ENCODE results near the gene EPHX1. TPM values are rescaled to one million over a fixed set of nuclear protein-coding genes. Genes with fewer than 3 reads are reported as not detected.

The EPHX1 gene
- polyA plus RNA-seq, 1 donor, result 51.2 TPM

GRCh38 chr1:225861834-225862580 lies 52.1 kb downstream of the EPHX1 start:
- Histone ChIP-seq H3K27ac (ENCODE audit: low read length) (no peak overlapping the region), H3K36me3 (ENCODE audit: control insufficient read depth, insufficient read depth, low read length) (peaks cover 80% of the 10 kb centered on the region), H3K4me1 (ENCODE audit: control insufficient read depth, insufficient read depth, low read length) (peaks cover 15% of the 10 kb centered on the region), H3K4me3 (ENCODE audit: low read length) (no peak overlapping the region), H3K27me3 (ENCODE audit: control insufficient read depth, insufficient read depth, low read length) (no peaks in the 10 kb centered on the region), H3K9me3 (ENCODE audit: control insufficient read depth, low read depth, low read length) (no peaks in the 10 kb centered on the region)
- DNase-seq, result no peak
- no CpG with 5 or more reads among the region's 13 CpGs for WGBS (ENCODE audit: insufficient coverage, low lambda C conversion rate)

DNA sequence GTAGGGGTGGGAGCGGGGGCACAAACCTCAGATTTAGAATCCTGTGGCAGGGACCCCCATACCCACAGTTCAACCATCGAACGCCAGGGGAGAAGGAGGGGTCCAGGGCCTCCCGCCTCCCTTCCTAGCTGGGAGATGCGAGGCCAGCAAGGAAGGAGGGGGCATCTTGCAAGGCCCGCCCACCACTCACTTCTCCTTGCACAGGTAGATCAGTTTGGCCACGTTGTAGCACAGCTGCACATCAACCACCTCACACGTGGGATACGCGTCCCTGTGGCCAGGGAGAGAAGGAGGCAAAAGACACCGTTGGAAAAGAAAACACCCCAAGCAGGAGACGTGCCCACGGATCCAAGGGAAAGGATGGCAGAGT lies 52.6 kb downstream of the EPHX1 start:
- Histone ChIP-seq H3K4me1 (ENCODE audit: control insufficient read depth, insufficient read depth, low read length) (peaks cover 14% of the 10 kb centered on the region), H3K27ac (ENCODE audit: low read length) (no peak overlapping the region), H3K4me3 (ENCODE audit: low read length) (no peak overlapping the region), H3K27me3 (ENCODE audit: control insufficient read depth, insufficient read depth, low read length) (no peaks in the 10 kb centered on the region), H3K9me3 (ENCODE audit: control insufficient read depth, low read depth, low read length) (no peaks in the 10 kb centered on the region), H3K36me3 (ENCODE audit: control insufficient read depth, insufficient read depth, low read length) (peaks cover 82% of the 10 kb centered on the region)
- no peak for DNase-seq
- no CpG with 5 or more reads among the region's 13 CpGs for WGBS (ENCODE audit: insufficient coverage, low lambda C conversion rate)

DNA sequence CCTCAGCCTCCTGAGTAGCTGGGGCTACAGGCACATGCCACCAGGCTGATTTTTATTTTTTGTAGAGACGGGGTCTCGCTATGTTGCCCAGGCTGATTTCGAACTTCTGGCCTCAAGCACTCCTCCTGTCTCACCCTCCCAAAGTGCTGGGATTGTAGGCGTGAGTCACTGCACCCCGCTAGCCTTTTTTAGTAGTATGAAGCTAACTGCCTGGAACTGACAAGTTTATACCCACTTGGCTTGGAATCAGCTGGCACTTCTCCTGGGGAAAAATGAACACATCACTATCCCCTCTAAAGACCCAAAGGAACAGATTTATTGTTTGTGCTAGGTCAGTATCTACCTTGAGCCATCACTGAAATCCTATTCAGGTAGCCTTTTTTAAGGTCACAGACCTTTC lies 53.2 kb downstream of the EPHX1 start:
- Histone ChIP-seq H3K27ac (ENCODE audit: low read length) (no peak overlapping the region), H3K27me3 (ENCODE audit: control insufficient read depth, insufficient read depth, low read length) (no peaks in the 10 kb centered on the region), H3K9me3 (ENCODE audit: control insufficient read depth, low read depth, low read length) (no peaks in the 10 kb centered on the region), H3K4me3 (ENCODE audit: low read length) (no peak overlapping the region), H3K36me3 (ENCODE audit: control insufficient read depth, insufficient read depth, low read length) (peaks cover 84% of the 10 kb centered on the region), H3K4me1 (ENCODE audit: control insufficient read depth, insufficient read depth, low read length) (peaks cover 11% of the 10 kb centered on the region)
- WGBS (ENCODE audit: insufficient coverage, low lambda C conversion rate), result no CpG with 5 or more reads among the region's 5 CpGs
- no peak for DNase-seq

DNA sequence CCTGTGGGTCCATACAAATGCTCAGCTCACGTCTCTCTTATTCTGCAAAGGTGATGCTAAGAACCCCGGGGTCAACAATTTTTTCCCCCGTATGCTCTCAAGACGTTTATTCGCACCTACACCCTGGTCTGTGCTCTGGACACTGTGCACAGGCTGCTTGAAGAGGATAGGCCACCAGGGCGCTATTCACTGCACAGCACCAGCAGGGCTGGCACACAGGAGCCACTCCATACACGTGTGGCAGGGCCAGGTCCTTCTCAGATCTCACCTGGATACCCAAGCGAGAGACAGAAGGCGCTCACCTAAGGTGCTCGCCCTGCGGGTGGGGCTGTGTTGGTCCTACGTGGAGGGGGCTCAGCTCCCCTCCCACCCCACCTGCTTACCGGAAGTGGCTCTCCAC lies 55.6 kb downstream of the EPHX1 start:
- Histone ChIP-seq H3K27ac (ENCODE audit: low read length) (no peak overlapping the region), H3K27me3 (ENCODE audit: control insufficient read depth, insufficient read depth, low read length) (no peaks in the 10 kb centered on the region), H3K4me1 (ENCODE audit: control insufficient read depth, insufficient read depth, low read length) (peaks cover 11% of the 10 kb centered on the region), H3K36me3 (ENCODE audit: control insufficient read depth, insufficient read depth, low read length) (peaks cover 86% of the 10 kb centered on the region), H3K9me3 (ENCODE audit: control insufficient read depth, low read depth, low read length) (no peaks in the 10 kb centered on the region), H3K4me3 (ENCODE audit: low read length) (no peak overlapping the region)
- DNase-seq, result no peak
- no CpG with 5 or more reads among the region's 13 CpGs for WGBS (ENCODE audit: insufficient coverage, low lambda C conversion rate)

DNA sequence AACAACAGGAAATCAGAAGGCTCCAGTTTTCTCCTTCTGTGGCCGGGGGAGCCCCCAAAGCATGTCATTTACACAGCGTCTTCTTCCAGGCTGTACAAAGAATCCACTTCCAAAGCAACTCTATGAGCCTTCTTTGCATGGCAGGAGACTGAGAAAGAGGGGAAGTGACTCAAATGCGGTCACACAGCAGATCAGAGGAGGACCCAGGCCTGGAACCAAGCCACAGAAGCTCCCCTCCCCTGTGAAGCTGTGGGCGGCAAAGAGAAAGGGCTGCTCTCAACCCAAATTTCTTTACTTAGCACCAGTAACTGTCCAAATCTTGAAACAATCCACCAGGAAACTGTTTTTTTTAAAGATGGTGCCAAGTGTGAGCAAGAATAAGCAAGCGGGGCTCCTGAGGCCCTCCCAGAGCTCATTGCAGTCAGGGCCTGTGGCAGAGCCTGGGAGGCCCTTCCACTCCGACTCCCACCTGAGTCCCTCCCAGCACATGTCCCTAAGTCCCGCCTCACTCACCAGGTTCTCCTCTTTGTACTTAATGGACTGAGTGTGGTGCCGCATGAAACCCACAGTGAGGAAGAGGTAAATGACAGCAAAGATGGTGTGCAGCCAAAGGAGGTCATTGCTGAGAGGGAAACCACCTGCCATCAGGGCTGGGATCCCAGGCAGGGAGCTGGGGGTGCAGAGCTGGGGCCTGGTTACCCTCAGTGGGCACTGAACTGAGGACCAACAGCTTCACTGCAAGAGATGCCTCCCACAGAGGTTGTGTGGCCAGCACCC lies 56.3 kb downstream of the EPHX1 start:
- Histone ChIP-seq H3K4me3 (ENCODE audit: low read length) (no peak overlapping the region), H3K9me3 (ENCODE audit: control insufficient read depth, low read depth, low read length) (no peaks in the 10 kb centered on the region), H3K4me1 (ENCODE audit: control insufficient read depth, insufficient read depth, low read length) (peaks cover 11% of the 10 kb centered on the region), H3K27me3 (ENCODE audit: control insufficient read depth, insufficient read depth, low read length) (no peaks in the 10 kb centered on the region), H3K27ac (ENCODE audit: low read length) (no peak overlapping the region), H3K36me3 (ENCODE audit: control insufficient read depth, insufficient read depth, low read length) (peaks cover 85% of the 10 kb centered on the region)
- DNase-seq, result no peak
- no CpG with 5 or more reads among the region's 8 CpGs for WGBS (ENCODE audit: insufficient coverage, low lambda C conversion rate)

DNA sequence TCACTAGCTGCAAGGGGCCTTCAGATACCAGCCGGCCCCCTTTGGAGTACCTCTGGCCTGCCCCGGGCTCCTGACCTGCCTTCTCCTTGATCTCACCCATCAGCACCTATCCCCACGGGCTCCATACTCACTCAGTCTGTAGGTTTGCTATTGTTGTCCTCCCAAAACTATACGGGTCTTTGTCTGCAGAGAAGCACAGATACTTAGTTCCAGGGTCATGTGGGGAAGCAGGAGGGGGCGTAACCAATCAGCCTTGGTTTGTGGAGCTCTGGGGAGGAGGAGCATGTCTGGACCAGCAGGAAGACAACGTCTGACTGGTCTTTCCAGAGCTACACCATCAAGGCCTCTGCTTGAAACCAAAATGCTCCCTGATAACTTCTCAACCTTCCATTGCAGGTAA lies 57.1 kb downstream of the EPHX1 start:
- H3K27ac ChIP-seq (ENCODE audit: low read length), result no peak overlapping the region
- no peak for DNase-seq
- WGBS (ENCODE audit: insufficient coverage, low lambda C conversion rate), result no CpG with 5 or more reads among the region's 6 CpGs
- H3K9me3 ChIP-seq (ENCODE audit: control insufficient read depth, low read depth, low read length), result no peaks in the 10 kb centered on the region
- peaks cover 85% of the 10 kb centered on the region for H3K36me3 ChIP-seq (ENCODE audit: control insufficient read depth, insufficient read depth, low read length)
- H3K27me3 ChIP-seq (ENCODE audit: control insufficient read depth, insufficient read depth, low read length), result no peaks in the 10 kb centered on the region
- no peak overlapping the region for H3K4me3 ChIP-seq (ENCODE audit: low read length)
- peaks cover 11% of the 10 kb centered on the region for H3K4me1 ChIP-seq (ENCODE audit: control insufficient read depth, insufficient read depth, low read length)

DNA sequence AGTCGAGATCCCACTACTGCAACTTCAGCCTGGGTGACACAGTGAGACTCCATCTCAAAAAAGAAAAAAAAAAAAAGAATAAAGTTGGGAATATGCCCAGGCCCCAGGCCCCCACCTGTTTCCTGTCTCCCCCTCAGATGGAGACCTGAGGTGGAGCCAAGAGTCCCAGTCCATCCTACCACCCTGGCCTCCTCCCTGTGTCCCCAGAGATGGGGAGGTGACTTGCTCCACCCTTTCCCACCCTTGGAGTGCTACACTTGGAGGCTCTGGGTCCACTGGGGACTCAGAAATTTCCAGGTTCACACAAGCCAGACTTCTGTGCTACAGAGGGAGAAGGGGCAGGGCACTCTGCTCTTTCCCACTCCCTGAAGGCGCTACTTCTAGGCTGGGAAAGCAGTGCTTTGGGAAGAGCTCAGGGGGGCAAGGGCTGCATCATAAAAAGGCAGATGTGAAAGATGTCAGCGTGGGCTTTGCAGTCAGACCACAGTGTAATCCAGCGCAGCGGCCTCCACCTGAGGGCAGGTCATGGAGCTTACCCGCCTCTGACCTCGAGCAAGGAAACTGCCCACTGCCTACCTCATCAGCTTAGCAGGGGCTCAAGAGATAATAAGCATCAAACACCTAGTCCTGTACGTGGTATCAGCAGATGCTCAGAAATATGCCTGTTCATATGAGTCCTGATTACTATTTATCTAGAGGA lies 58.9 kb downstream of the EPHX1 start:
- H3K4me1 ChIP-seq (ENCODE audit: control insufficient read depth, insufficient read depth, low read length), result peaks cover 11% of the 10 kb centered on the region
- no peaks in the 10 kb centered on the region for H3K9me3 ChIP-seq (ENCODE audit: control insufficient read depth, low read depth, low read length)
- DNase-seq, result no peak
- peaks cover 84% of the 10 kb centered on the region for H3K36me3 ChIP-seq (ENCODE audit: control insufficient read depth, insufficient read depth, low read length)
- no peaks in the 10 kb centered on the region for H3K27me3 ChIP-seq (ENCODE audit: control insufficient read depth, insufficient read depth, low read length)
- H3K4me3 ChIP-seq (ENCODE audit: low read length), result no peak overlapping the region
- no peak overlapping the region for H3K27ac ChIP-seq (ENCODE audit: low read length)
- WGBS (ENCODE audit: insufficient coverage, low lambda C conversion rate), result no CpG with 5 or more reads among the region's 8 CpGs

GRCh38 chr1:225870911-225871310 lies 61.0 kb downstream of the EPHX1 start:
- Histone ChIP-seq H3K27ac (ENCODE audit: low read length) (no peak overlapping the region), H3K9me3 (ENCODE audit: control insufficient read depth, low read depth, low read length) (no peaks in the 10 kb centered on the region), H3K27me3 (ENCODE audit: control insufficient read depth, insufficient read depth, low read length) (no peaks in the 10 kb centered on the region), H3K4me1 (ENCODE audit: control insufficient read depth, insufficient read depth, low read length) (peaks cover 11% of the 10 kb centered on the region), H3K4me3 (ENCODE audit: low read length) (no peak overlapping the region), H3K36me3 (ENCODE audit: control insufficient read depth, insufficient read depth, low read length) (peaks cover 81% of the 10 kb centered on the region)
- no CpG with 5 or more reads among the region's 3 CpGs for WGBS (ENCODE audit: insufficient coverage, low lambda C conversion rate)
- DNase-seq, result no peak

GRCh38 chr1:225871359-225872074 lies 61.6 kb downstream of the EPHX1 start:
- Histone ChIP-seq H3K9me3 (ENCODE audit: control insufficient read depth, low read depth, low read length) (no peaks in the 10 kb centered on the region), H3K4me1 (ENCODE audit: control insufficient read depth, insufficient read depth, low read length) (peaks cover 16% of the 10 kb centered on the region), H3K27ac (ENCODE audit: low read length) (no peak overlapping the region), H3K36me3 (ENCODE audit: control insufficient read depth, insufficient read depth, low read length) (peaks cover 79% of the 10 kb centered on the region), H3K4me3 (ENCODE audit: low read length) (no peak overlapping the region), H3K27me3 (ENCODE audit: control insufficient read depth, insufficient read depth, low read length) (no peaks in the 10 kb centered on the region)
- 74% methylated on average over 3 of the region's 11 CpGs for WGBS (ENCODE audit: insufficient coverage, low lambda C conversion rate)
- no peak for DNase-seq

- Histone ChIP-seq H3K27ac (ENCODE audit: low read length) (no peak overlapping the region), H3K4me1 (ENCODE audit: control insufficient read depth, insufficient read depth, low read length) (peaks cover 20% of the 10 kb centered on the region), H3K9me3 (ENCODE audit: control insufficient read depth, low read depth, low read length) (no peaks in the 10 kb centered on the region), H3K27me3 (ENCODE audit: control insufficient read depth, insufficient read depth, low read length) (no peaks in the 10 kb centered on the region), H3K36me3 (ENCODE audit: control insufficient read depth, insufficient read depth, low read length) (peaks cover 77% of the 10 kb centered on the region), H3K4me3 (ENCODE audit: low read length) (no peak overlapping the region)
- no peak for DNase-seq
- WGBS (ENCODE audit: insufficient coverage, low lambda C conversion rate), result no CpG with 5 or more reads among the region's 3 CpGs
Observed at GRCh38 chr1:225872075-225872430, 62.1 kb downstream of the EPHX1 start.

Data from large intestine (tissue), 3 donors.